Lung (tissue), 12 donors: ENCODE results near the gene VSNL1. TPM values are rescaled to one million over a fixed set of nuclear protein-coding genes. Genes with fewer than 3 reads are reported as not detected.

Experiments
- ATAC-seq: fragments of 200-7000 bp; cut with Tn5 transposase; one replicate; pipeline ENCODE4 v1.9.1; 2020; ENCODE audit warnings: moderate number of reproducible peaks; ENCODE audit not compliant: insufficient read depth, low FRiP score
- DNase-seq, 3 donors: peaks; one replicate each; pipeline ENCODE4 v3.0.0-alpha.2; 2013 to 2017
- H3K27ac ChIP-seq, 2 donors: one replicate each; pipeline ENCODE4 v1.5.1; 2013; ENCODE audit warnings: mild to moderate bottlenecking in 2 of 2, moderate library complexity in 2 of 2, control low read depth in 1 of 2, inconsistent platforms in 1 of 2, low read depth in 1 of 2, low read length in 1 of 2
- H3K27me3 ChIP-seq, 3 donors: one replicate each; pipeline ENCODE4 v1.5.1; 2013; ENCODE audit warnings: low read length in 2 of 3; ENCODE audit not compliant: control insufficient read depth in 3 of 3, insufficient read depth in 3 of 3
- H3K36me3 ChIP-seq, 4 donors: one replicate each; pipeline ENCODE4 v1.5.1; 2013; ENCODE audit warnings: low read length in 4 of 4, mild to moderate bottlenecking in 1 of 4, moderate library complexity in 1 of 4; ENCODE audit not compliant: control insufficient read depth in 4 of 4, insufficient read depth in 4 of 4
- H3K4me1 ChIP-seq, 5 donors: one replicate each; pipeline ENCODE4 v1.5.1; 2013; ENCODE audit warnings: low read length in 5 of 5, mild to moderate bottlenecking in 2 of 5, moderate library complexity in 1 of 5; ENCODE audit not compliant: control insufficient read depth in 5 of 5, insufficient read depth in 5 of 5
- H3K4me3 ChIP-seq: one replicate; pipeline ENCODE4 v1.5.1; 2013; ENCODE audit warnings: mild to moderate bottlenecking, control low read depth, moderate library complexity
- H3K9ac ChIP-seq, 2 donors: one replicate each; pipeline ENCODE4 v1.5.1; 2013; ENCODE audit warnings: low read length in 2 of 2, control low read depth in 1 of 2; ENCODE audit not compliant: insufficient read depth in 1 of 2
- H3K9me3 ChIP-seq, 4 donors: one replicate each; pipeline ENCODE4 v1.5.1; 2013; ENCODE audit warnings: low read length in 3 of 4, mild to moderate bottlenecking in 1 of 4, moderate library complexity in 1 of 4; ENCODE audit not compliant: control insufficient read depth in 4 of 4, insufficient read depth in 3 of 4
- WGBS, 2 donors: extraction: QIAGEN DNeasy Blood & Tissue Kit; methylation state at CpG; one replicate each; pipeline ENCODE4 v1.1.7; 2013; 5-methylcytosine and 5-hydroxymethylcytosine counted together
- polyA plus RNA-seq, 2 donors: library from polyadenylated mRNA; stranded (reverse); fragments of 200-250 nt; gene quantifications; one replicate each; pipeline ENCODE4 v1.2.1, GENCODE V29; 2013
- total RNA-seq, 2 donors: library from RNA; depleted of rRNA in 1 of 2; stranded (reverse); fragments of >200 nt in 1 of 2; gene quantifications; one replicate each; pipeline ENCODE4 v1.2.1, GENCODE V29; 2014 to 2021
- TF ChIP-seq, protein P1 (sequence below): IDR thresholded peaks from 2 replicates; pipeline ENCODE4 v1.5.1; 2012; ENCODE audit warnings: mild to moderate bottlenecking; ENCODE audit errors: control extremely low read depth, extremely low read depth
- donor health status: control.
- donor health status: control.
- donor health status: Bipolar disorder and iron deficiency.
- donor health status: healthy.
- donor health status: DM: yes; HTN: yes; CAD: no.

The VSNL1 gene
- total and polyA plus RNA-seq, 4 donors, result 0.87 to 6.9 (median 1.5) TPM

DNA sequence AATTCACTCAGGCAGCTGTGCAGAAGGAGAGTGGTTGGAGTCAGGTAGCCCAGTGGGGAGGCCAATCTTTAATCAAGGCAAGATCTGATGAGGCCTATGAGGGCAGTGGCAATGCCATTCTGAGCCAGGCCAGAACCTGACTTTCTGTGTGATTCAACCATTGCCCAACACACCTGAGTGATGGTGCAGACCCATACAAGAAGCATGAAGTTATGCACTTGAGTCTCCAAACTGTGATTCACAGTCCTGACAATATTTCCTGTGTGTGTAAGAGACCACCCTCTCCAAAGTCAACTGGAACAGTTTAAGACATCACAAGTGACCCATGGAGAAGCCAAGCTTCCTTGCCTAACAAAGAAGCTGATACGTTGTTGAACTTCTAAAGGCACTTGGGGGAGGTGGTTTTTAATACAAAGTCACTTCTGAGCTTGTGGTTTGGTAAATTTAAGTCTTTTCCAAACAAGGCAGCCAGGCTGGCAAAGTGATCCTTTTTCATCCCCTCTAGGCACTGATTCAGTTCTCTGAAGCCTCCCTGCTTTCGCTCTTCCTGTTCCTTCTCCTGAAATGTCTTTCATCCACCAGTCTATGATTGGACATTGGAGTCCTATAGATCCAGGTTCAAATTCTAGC lies 49.0 kb downstream of the VSNL1 start:
- 90 to 91% methylated on average over 2 of the region's 2 CpGs for WGBS, 2 donors
- no peak for ATAC-seq
- Histone ChIP-seq H3K27ac (no peak overlapping the region), H3K9ac (no peak overlapping the region), H3K27me3 (no peaks in the 10 kb centered on the region), H3K36me3 (no peaks in the 10 kb centered on the region), H3K4me1 (peaks cover 0 to 20% (median 2%) of the 10 kb centered on the region in 5 donors), H3K9me3 (no peaks in the 10 kb centered on the region), H3K4me3 (no peak overlapping the region)
- TF ChIP-seq, protein P1, sequence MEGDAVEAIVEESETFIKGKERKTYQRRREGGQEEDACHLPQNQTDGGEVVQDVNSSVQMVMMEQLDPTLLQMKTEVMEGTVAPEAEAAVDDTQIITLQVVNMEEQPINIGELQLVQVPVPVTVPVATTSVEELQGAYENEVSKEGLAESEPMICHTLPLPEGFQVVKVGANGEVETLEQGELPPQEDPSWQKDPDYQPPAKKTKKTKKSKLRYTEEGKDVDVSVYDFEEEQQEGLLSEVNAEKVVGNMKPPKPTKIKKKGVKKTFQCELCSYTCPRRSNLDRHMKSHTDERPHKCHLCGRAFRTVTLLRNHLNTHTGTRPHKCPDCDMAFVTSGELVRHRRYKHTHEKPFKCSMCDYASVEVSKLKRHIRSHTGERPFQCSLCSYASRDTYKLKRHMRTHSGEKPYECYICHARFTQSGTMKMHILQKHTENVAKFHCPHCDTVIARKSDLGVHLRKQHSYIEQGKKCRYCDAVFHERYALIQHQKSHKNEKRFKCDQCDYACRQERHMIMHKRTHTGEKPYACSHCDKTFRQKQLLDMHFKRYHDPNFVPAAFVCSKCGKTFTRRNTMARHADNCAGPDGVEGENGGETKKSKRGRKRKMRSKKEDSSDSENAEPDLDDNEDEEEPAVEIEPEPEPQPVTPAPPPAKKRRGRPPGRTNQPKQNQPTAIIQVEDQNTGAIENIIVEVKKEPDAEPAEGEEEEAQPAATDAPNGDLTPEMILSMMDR, result no peak
- no peak for DNase-seq

DNA sequence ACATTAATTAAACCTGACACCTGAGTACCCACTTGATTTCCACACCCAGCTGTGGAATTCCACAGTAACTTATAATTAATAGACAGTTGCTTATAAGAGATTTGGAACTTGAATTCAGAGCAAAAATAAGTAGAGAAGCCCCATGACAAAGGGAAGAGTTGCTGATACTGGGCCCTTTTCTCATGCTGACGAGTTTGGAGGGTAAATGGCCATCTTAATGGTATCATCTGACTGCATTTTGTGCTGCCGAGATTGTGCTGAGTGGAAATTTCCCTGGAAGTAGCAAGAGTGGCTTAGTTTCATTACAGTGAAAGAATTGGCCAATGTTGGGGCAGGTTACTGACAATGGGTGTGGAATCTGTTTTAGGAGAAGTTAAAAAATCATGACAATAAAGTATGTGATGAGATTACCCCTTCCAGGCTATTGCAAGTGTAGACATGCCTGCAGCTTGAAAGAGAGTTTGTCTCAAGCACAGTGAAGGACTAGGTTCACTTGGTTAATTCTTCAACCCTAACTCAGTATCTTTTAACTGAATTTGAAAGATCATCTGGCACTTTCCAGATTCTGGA lies 49.9 kb downstream of the VSNL1 start:
- TF ChIP-seq, protein P1, result no peak
- Histone ChIP-seq H3K9ac (no peak overlapping the region), H3K27me3 (no peaks in the 10 kb centered on the region), H3K4me1 (peaks cover 0 to 29% (median 4%) of the 10 kb centered on the region in 5 donors), H3K9me3 (no peaks in the 10 kb centered on the region), H3K4me3 (no peak overlapping the region), H3K36me3 (no peaks in the 10 kb centered on the region), H3K27ac (no peak overlapping the region)
- WGBS, 2 donors, result 79 to 81% methylated on average over 2 of the region's 2 CpGs
- ATAC-seq (no peak), DNase-seq (no peak)

DNA sequence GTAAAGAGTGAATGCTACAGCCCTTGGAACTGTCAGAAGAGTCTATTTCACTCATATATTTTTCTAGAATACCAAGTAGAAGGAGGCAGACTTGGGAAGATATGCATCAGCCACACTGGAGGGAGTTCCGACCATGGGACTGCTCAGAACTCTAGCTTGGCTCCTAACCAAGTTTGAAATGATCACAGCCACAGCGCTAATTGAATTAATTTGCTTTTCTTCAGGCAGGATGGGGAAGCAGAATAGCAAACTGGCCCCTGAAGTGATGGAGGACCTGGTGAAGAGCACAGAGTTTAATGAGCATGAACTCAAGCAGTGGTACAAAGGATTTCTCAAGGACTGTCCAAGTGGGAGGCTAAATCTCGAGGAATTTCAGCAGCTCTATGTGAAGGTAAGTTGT lies 51.4 kb downstream of the VSNL1 start:
- TF ChIP-seq, protein P1, result no peak
- Histone ChIP-seq H3K27ac (no peak overlapping the region), H3K4me3 (no peak overlapping the region), H3K9ac (no peak overlapping the region), H3K9me3 (no peaks in the 10 kb centered on the region), H3K4me1 (peaks cover 0 to 30% (median 4%) of the 10 kb centered on the region in 5 donors), H3K36me3 (no peaks in the 10 kb centered on the region), H3K27me3 (no peaks in the 10 kb centered on the region)
- ATAC-seq, result no peak
- no peak for DNase-seq
- 78 to 82% methylated on average over 3 of the region's 3 CpGs for WGBS, 2 donors
